C4-2B (cell line): Measurements from ENCODE around the gene MAP1LC3B2.

ENCODE experiments used
- ZFX ChIP-seq: fragments of 450-650 bp; IDR thresholded peaks from 2 replicates; pipeline ENCODE4 v1.6.1; 2017
- TF ChIP-seq, protein P1 (sequence below): fragments of 450-650 bp; conservative IDR thresholded peaks from 2 replicates; pipeline ENCODE4 v1.5.1; 2017; ENCODE audit warnings: mild to moderate bottlenecking

DNA sequence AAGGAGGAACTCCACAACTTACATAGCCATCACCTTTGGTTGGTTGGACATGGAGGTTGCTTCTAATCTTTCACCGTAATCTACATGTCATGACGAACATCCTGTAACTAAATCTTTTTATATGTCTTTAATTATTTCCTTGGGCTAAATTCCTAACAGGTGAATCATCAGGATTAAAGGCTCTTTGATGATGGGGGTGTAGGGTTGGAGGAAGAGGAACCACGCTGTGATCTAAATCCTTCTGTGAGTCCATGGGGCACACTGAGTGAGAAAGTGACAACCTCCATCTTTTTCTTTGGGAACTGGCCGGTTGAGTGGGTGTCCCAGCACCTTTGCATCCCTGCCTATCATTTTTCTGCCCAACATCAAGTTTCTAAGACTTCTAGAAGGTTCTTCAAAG is 31.1 kb upstream of the MAP1LC3B2 start:
- TF ChIP-seq, protein P1, sequence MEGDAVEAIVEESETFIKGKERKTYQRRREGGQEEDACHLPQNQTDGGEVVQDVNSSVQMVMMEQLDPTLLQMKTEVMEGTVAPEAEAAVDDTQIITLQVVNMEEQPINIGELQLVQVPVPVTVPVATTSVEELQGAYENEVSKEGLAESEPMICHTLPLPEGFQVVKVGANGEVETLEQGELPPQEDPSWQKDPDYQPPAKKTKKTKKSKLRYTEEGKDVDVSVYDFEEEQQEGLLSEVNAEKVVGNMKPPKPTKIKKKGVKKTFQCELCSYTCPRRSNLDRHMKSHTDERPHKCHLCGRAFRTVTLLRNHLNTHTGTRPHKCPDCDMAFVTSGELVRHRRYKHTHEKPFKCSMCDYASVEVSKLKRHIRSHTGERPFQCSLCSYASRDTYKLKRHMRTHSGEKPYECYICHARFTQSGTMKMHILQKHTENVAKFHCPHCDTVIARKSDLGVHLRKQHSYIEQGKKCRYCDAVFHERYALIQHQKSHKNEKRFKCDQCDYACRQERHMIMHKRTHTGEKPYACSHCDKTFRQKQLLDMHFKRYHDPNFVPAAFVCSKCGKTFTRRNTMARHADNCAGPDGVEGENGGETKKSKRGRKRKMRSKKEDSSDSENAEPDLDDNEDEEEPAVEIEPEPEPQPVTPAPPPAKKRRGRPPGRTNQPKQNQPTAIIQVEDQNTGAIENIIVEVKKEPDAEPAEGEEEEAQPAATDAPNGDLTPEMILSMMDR = no peak
- no peak for TF ChIP-seq ZFX
